HG03342 (cell line): ENCODE measurements around the gene MRPS23.

Source experiments
- ATAC-seq: cut with Tn5 transposase; IDR thresholded peaks from one replicate; pipeline ENCODE4 v1.9.1; 2021; ENCODE audit warnings: mild to moderate bottlenecking, moderate library complexity; ENCODE audit not compliant: unreplicated experiment

The MRPS23 gene

DNA sequence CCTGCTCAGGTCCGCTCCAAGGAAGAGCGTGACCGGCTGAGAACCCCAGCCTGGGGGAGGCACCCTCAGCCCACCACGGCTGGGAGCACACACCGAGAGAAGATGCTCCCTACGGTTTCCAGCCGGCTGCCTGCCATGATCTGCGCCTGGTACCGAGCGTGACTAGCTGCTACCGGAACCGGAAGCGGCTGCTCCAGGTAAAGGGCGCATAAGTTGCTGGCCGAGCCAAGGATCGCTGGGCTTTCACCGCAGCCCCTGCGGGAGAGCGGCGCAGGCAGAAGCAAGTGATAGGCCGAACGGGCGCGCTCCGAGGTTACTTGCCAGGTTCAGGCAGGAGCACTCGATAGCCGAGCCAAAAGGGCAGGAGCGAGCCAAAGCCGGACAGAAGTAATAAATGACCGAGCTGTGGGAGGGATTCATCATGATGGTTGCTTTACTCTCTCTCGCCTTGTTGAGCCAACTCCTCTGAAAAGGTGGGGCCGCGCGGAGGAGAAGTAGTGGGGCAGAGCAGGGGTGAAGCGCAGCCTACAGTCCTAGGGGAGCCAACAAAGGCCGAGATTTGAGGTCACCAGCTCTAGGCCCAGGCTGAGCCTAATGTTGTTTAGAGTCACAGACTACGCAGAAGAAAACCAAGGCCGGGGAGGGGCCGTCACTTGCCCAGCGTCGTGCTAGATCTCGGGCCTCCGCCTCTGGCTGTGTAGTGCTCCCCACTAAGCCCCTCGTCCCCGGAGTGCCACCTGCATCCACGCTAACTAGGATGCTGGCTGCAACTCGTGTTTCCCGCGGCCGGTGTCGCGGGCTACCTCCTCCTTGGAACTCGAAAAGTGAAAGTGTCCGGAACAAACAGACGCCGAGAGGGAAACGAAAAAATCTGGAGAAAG lies at the start of gene MRPS23:
TSS of gene MRPS23 (minus strand) at position 171 of the 881 bp plus-strand sequence. CDS start at position 137, 34 bp downstream.
- ATAC-seq, result peak; percentile 87

DNA sequence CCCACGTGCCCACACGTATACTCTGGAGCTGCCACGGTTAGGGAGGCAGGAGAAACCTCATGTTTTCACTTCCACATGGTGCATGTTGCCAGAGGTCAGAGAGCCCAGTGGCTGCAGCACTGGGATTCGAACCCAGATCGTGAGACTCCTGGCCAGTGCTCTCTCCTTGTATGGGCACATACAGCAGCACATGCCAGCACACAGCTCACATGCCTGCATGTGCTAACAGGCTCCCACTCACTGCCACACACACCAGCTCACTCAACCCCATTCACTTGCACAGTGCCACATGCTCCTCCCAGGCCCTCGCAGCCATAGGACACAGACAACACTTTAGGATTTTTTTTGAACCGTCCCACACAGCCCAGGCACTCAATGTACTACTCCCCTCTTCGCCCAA lies 49.5 kb upstream of the MRPS23 start:
- no peak for ATAC-seq

- ATAC-seq, result no peak
Observed at GRCh38 chr17:57898487-57899311, 48.9 kb upstream of the MRPS23 start.

GRCh38 chr17:57895382-57896060 lies 45.7 kb upstream of the MRPS23 start:
- ATAC-seq, result no peak

- ATAC-seq, result no peak
Observed at GRCh38 chr17:57894848-57895247, 45.0 kb upstream of the MRPS23 start.

DNA sequence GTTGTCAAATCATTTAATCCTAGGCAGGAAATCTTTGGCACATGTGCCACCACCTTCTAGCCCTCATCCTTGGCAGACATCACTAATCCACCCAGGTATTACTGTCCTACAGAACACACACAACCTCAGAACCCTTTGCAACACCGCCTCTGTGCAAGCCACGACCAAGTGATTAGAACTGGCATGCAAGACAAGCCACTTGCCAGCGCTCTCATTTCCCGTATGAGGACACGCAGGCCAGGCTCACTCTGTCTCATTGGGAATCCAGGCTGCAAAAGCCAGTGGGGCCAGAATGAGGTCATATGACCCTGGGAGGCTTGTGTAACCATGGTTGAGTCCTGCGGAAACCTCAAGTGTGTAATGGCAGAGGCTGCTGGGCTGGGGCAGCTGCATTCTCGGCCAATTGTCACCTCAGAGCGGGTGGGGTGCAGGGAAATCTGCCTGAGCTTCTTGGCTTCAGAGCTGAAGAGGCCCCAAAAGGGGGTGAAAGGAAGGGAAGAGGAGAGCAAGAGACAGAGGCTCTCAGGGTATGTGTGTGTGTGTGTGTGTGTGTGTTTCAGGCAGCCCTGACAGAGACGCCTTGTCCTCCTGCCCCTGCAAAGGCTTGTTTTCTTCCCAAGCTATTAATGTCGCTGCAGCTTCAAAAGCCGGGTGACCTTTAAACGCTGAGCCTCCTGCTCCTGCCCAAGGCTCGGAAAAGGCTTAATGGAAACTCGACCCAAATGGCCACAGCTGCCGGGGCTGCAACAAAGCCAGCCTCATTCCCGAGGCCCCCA lies 43.2 kb upstream of the MRPS23 start:
- ATAC-seq, result no peak

GRCh38 chr17:57892146-57892819 lies 42.4 kb upstream of the MRPS23 start:
- ATAC-seq, result no peak

GRCh38 chr17:57890857-57891232 lies 41.0 kb upstream of the MRPS23 start:
- ATAC-seq, result no peak

- ATAC-seq, result no peak
Observed at GRCh38 chr17:57889892-57890856, 40.3 kb upstream of the MRPS23 start.

DNA sequence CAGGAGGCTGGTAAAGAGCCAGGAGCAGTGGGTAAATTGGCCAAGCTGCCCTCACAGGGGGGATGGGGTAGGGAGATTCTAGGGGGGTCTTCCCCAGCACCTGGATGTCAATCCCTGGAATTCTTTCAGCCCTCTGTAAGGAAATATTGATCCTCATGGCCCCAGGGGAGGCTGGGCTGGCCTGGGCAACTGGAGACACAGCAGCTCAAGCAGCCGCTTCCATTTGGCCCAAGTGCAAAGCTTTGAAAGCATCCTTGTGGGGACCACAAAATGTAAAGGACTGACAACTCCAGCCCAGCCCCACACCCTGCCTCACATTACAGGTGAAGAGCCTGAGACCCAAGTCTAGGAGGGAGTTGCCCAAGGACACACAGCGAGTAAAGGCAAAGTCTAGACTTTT lies 39.4 kb upstream of the MRPS23 start:
- ATAC-seq, result no peak

DNA sequence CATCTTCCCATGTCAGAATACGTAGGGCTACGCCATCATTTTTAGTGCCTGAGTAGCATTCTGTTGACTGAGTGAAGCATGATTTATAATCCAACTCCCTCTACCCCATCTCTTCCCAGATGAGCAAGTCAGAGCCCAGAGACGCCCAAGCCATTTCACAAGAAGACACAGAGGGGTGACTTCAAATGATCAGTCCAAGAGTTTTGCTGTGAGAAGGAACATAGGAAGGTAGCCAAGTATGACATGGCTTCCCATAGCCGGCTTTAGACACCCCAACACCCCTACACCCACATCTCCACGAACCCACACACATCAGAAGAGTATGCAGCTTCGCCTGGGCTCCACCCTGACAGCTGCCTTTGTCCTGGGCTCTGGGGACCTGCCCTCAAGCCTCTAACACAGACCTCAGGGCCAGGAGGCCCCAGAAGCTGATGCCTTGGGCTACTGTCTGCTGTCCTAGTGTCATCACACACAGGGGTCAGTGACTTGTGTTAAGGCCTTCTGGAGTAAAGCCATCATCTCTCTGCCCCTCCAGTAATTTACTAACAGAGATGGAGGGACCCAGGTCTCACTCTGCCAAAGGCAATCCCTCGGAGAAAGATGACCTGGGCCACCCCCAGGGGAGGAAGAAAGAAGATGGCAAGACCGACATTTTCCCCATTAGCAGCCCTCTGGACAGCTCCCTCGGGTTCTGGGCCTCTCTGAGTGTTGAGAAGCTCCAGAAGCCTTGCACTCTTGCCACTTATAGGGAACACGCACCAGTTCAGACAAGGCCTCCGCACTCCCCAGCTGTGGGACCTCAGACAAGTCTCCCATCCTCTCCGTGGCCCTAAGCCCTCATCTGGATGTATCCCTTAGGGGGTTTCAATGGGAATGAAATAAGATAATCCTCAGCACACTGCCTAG lies 38.7 kb upstream of the MRPS23 start:
- no peak for ATAC-seq

- ATAC-seq, result no peak
Observed at GRCh38 chr17:57887161-57887560, 37.3 kb upstream of the MRPS23 start.

- ATAC-seq, result no peak
Observed at GRCh38 chr17:57886020-57886419, 36.2 kb upstream of the MRPS23 start.

GRCh38 chr17:57885148-57885915 lies 35.5 kb upstream of the MRPS23 start:
- ATAC-seq, result no peak

GRCh38 chr17:57881783-57882351 lies 32.0 kb upstream of the MRPS23 start:
- no peak for ATAC-seq

GRCh38 chr17:57881143-57881542 lies 31.3 kb upstream of the MRPS23 start:
- no peak for ATAC-seq

- ATAC-seq, result no peak
Observed at GRCh38 chr17:57880086-57880456, 30.2 kb upstream of the MRPS23 start.
